Measurements from ENCODE around the gene TLE1.

The TLE1 gene

GRCh38 chr9:81665322-81665871 lies 23.9 kb downstream of the TLE1 start:
- Histone ChIP-seq H3K27me3 (no peaks in the 10 kb centered on the region), H3K36me3 (peaks cover 3% of the 10 kb centered on the region; the same call in 1 of the 2 replicates), H3K9me3 (no peaks in the 10 kb centered on the region), H3K4me3 (ENCODE audit: low read depth, low read length) (no peak overlapping the region), H3K4me1 (peaks cover 21% of the 10 kb centered on the region)
- DNase-seq = peak; percentile 30
- no peak for TF ChIP-seq CTCF (IDR thresholded peaks at IDR 0.05; ENCODE audit: low read depth, low read length)

GRCh38 chr9:81664638-81665222 lies 24.6 kb downstream of the TLE1 start:
- H3K4me3 ChIP-seq (ENCODE audit: low read depth, low read length) = no peak overlapping the region
- TF ChIP-seq CTCF (IDR thresholded peaks at IDR 0.05; ENCODE audit: low read depth, low read length) = no peak

DNA sequence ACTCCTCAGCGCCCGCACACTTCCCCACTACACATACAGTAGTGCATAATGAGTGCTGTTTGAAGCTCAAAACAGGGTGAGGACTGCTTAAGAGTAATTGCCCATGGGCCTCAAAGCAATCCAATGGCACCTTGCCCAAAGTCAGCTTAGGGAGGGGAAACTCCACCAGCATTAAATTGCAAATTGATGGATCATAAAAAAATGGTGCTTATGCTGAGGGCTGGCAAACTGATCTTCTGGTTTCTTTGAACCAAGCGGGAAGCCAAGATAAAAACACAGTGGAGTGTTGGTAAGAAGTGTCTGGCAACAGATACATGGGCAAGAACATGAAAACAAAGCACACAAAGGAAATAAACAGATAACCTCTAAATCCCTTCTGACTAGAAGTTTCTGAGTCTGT lies 28.0 kb downstream of the TLE1 start:
- no peaks in the 10 kb centered on the region for H3K9me3 ChIP-seq
- H3K4me1 ChIP-seq = peaks cover 17% of the 10 kb centered on the region
- no peak for DNase-seq
- peaks cover 3% of the 10 kb centered on the region; the same call in 1 of the 2 replicates for H3K36me3 ChIP-seq
- H3K4me3 ChIP-seq (ENCODE audit: low read depth, low read length) = no peak overlapping the region
- H3K27me3 ChIP-seq = no peaks in the 10 kb centered on the region
- no peak for TF ChIP-seq CTCF (IDR thresholded peaks at IDR 0.05; ENCODE audit: low read depth, low read length)

More at GRCh38 chr9:81664638-81665222, 24.6 kb downstream of the TLE1 start:
- H3K9me3 ChIP-seq = no peaks in the 10 kb centered on the region
- DNase-seq = no peak
- peaks cover 21% of the 10 kb centered on the region for H3K4me1 ChIP-seq
- peaks cover 3% of the 10 kb centered on the region; the same call in 1 of the 2 replicates for H3K36me3 ChIP-seq
- H3K27me3 ChIP-seq = no peaks in the 10 kb centered on the region

- H3K36me3 ChIP-seq = no peaks in the 10 kb centered on the region
- peaks cover 6% of the 10 kb centered on the region for H3K4me1 ChIP-seq
- no peaks in the 10 kb centered on the region for H3K9me3 ChIP-seq
- no peak overlapping the region for H3K4me3 ChIP-seq (ENCODE audit: low read depth, low read length)
- H3K27me3 ChIP-seq = no peaks in the 10 kb centered on the region
- no peak for DNase-seq
- no peak for TF ChIP-seq CTCF (IDR thresholded peaks at IDR 0.05; ENCODE audit: low read depth, low read length)
These were observed 32.4 kb downstream of the TLE1 start for GRCh38 chr9:81656871-81657337.

- Histone ChIP-seq H3K36me3 (no peaks in the 10 kb centered on the region), H3K9me3 (no peaks in the 10 kb centered on the region), H3K4me1 (no peaks in the 10 kb centered on the region; the same call in none of the 2 replicates), H3K4me3 (ENCODE audit: low read depth, low read length) (no peak overlapping the region), H3K27me3 (no peaks in the 10 kb centered on the region)
- TF ChIP-seq CTCF (IDR thresholded peaks at IDR 0.05; ENCODE audit: low read depth, low read length) = no peak
- DNase-seq = no peak
These were observed 33.3 kb downstream of the TLE1 start for GRCh38 chr9:81656004-81656403.

- H3K4me1 ChIP-seq = peaks cover 2% of the 10 kb centered on the region
- no peaks in the 10 kb centered on the region for H3K9me3 ChIP-seq
- no peaks in the 10 kb centered on the region; the same call in 1 of the 2 replicates for H3K36me3 ChIP-seq
- no peaks in the 10 kb centered on the region for H3K27me3 ChIP-seq
- TF ChIP-seq CTCF (IDR thresholded peaks at IDR 0.05; ENCODE audit: low read depth, low read length) = no peak
- no peak overlapping the region for H3K4me3 ChIP-seq (ENCODE audit: low read depth, low read length)
- DNase-seq = no peak
These were observed 36.1 kb downstream of the TLE1 start for GRCh38 chr9:81653240-81653639.
